HG03064 (cell line): Measurements from ENCODE around the gene IGFBP5.

ENCODE experiments used
- ATAC-seq: cut with Tn5 transposase; IDR thresholded peaks from one replicate; pipeline ENCODE4 v1.9.1; 2021; ENCODE audit warnings: low read depth; ENCODE audit not compliant: unreplicated experiment

Gene IGFBP5

DNA sequence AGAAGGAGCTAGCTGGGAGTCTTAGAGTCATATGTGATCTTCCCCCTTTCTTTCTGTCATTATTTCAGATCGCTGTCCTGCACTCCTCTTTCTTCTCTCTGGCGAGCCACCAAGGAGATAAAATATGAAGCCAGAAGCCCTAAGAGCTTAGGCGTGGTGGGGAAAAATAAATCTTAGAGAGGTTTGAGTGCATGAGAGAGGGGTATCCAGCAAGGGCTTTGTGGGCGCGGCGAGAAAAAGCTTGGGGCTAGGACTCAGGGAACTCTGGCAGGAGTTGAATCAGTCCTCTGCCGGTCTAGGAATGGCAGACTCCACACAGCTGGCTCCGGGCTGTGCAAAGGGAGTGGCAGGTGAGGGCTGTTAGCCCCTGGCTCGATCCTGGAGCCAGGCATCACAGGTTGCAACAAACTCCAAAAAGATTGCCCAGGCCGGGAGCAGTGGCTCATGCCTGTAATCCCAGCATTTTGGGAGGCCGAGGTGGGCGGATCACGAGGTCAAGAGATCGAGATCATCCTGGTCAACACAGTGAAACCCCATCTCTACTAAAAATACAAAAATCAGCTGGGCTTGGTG is 20.1 kb upstream of the IGFBP5 start:
- no peak for ATAC-seq

- ATAC-seq: no peak
These were observed 19.0 kb upstream of the IGFBP5 start for GRCh38 chr2:216714376-216714775.

DNA sequence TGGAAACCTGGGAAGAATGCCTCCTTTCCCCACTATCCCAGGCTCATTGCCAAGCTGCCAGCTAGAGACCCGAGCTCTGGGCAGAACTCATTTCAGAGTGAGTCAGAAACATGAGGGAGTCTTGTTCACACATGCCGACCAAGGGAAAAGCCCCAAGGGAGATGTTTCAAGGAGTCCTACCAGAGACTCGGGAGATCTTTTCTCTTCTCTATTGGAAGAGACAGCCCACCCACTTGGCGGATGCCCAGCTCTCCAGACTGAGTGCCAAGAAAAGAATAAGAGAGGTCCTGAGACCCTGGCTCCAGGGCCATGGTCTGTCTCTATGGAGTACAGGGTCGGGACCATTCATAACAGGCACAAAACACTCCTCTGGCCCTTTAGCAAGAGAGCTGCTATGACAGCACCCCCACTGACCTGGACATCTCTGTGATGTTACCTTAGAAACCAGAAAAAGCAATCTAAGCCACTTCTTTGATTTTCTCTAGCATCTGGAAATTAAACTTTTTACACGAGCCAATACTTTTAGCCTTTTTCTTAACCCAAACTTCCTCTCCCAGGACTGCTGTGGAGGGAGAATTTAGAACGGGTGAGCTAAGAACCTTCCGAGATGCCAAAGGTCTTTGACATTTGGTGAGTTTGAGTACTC is 18.5 kb upstream of the IGFBP5 start:
- no peak for ATAC-seq

- ATAC-seq: no peak
These were observed 16.0 kb upstream of the IGFBP5 start for GRCh38 chr2:216711348-216711747.

- no peak for ATAC-seq
These were observed 15.4 kb upstream of the IGFBP5 start for GRCh38 chr2:216710551-216711301.

- no peak for ATAC-seq
These were observed 7.4 kb upstream of the IGFBP5 start for GRCh38 chr2:216702756-216703155.

GRCh38 chr2:216701544-216701943 is 6.2 kb upstream of the IGFBP5 start:
- ATAC-seq: no peak

DNA sequence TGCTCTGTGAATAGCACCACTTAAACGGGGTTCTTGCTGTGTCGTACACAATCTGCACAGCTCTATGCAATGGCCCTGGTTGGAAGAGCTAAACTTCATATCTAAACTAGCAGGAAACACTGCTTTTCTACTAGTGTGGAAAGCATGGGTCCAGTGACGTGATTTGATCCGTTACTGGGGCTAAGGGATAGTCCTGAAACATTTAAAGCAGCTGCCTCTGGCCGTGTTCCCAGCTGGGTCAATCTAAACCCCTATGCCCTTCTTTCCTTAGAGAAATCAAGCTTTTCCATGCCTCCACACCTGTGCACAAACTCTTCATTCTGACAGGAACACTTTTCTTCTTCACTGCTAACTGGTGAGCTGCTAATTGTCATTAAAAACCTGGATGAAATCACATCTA is 5.4 kb upstream of the IGFBP5 start:
- ATAC-seq: no peak

- ATAC-seq: no peak
These were observed 4.8 kb upstream of the IGFBP5 start for GRCh38 chr2:216700088-216700567.

- no peak for ATAC-seq
These were observed 3.5 kb upstream of the IGFBP5 start for GRCh38 chr2:216698895-216699294.

- ATAC-seq: no peak
These were observed 2.9 kb upstream of the IGFBP5 start for GRCh38 chr2:216698293-216698692.

- ATAC-seq: no peak
These were observed 1.6 kb upstream of the IGFBP5 start for GRCh38 chr2:216696751-216697560.

GRCh38 chr2:216696321-216696720 is 972 bp upstream of the IGFBP5 start:
- ATAC-seq: no peak

- no peak for ATAC-seq
These were observed 527 bp downstream of the IGFBP5 start for GRCh38 chr2:216694826-216695217.

GRCh38 chr2:216694082-216694825 is 1.1 kb downstream of the IGFBP5 start:
- ATAC-seq: no peak

- no peak for ATAC-seq
These were observed 1.8 kb downstream of the IGFBP5 start for GRCh38 chr2:216693414-216694080.

DNA sequence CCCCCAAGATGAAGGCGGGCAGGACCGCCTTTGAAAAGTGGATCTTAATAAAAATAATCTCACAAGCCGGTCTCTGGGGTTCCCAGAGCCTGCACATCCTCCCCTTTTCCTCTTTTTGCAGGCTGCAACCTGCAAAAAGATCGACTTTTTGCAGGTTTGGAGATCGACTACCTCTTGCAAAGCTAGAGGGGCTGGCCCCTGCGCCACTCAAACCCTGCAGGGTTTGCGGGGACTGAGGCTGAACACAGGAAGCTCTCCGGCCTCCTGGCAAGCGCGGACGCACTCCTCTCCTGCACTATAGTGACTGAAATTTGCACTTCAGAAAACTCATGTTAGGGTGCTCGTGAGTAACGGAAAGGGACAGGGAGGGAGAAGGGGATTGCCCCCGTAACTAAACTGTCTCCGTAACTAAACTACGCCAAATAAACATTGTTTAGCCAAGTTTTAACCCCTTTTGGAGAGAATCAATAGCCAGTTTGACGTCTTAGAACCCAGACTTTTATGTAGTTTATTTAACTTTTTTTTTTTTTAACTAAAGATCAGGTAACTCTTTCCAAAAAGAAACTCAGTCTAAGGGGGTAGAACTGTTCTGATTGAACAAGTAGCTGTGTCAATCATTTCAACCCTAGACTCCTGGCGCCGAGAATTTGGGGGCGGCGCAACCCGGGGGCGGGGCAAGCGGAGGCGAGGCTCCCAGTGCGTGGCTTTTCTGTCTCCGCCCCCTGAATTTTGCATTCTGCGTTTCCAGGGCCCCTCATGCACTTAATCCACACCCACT is 2.5 kb downstream of the IGFBP5 start:
- no peak for ATAC-seq

DNA sequence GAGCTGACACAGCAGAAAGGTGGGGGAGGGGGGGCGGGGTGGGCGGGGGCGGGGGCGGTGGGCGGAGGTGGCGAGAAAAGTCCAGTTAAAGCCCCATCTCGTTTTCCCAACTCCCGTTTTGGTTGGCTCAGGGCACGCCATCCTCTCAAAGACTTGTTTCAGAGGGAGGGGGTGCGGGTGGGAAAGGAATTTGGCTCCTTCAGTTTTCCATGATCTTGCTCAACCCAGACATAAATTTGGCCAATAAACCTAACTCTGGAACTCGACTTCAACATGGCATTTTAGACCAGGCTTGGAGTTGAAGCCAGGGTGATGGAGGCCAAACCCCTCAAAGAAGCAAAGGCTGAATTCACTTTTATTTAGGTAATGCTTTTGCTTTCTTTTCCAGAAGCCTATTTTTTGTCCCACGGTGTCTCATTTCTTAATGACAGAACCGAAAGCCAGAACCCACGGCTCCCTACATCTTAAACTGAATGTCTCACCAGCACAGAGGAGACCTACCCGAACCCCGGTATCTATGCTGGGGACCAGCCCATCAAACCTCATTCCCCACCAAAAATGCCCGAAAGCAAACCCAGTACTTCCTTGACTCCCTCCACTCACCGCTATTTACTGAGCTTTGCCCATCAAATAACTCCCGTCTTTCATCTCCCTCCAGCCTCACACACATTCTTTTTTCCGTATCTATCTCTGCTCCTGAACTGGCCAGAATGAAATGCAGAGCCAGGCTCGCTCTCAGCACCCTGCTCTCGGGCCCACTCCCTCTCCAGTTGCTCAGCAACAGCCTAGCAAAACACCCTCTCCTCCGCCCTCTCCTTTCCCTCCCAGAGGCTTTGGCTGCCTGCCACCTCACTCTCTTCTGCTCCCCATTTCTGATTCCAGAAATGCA is 4.3 kb downstream of the IGFBP5 start:
- ATAC-seq: no peak
